IMR-90 (cell line): Measurements from ENCODE around the gene CCDC85B. TPM values are rescaled to one million over a fixed set of nuclear protein-coding genes. Genes with fewer than 3 reads are reported as not detected.

Source experiments
- ATAC-seq: fragments of 200-7000 bp; cut with Tn5 transposase; 2 replicates; pipeline ENCODE4 v1.9.1; 2020; ENCODE audit warnings: low read depth, mild to moderate bottlenecking, moderate library complexity
- BruUV-seq: library from RNA; stranded (reverse); fragments of 400-500 nt; replicated peaks from 2 replicates; lab custom pipeline; 2021; lab: Mats Ljungman, UMichigan
- CTCF ChIA-PET: fragments of 300-600 bp; formaldehyde crosslinking; extraction: SDS; loops from one replicate; lab custom pipeline; 2021; ENCODE audit warnings: antibody characterized with exemption; lab: Yijun Ruan, JAX
- POLR2A ChIA-PET: fragments of 300-600 bp; sonication (Branson Sonifier 250); formaldehyde crosslinking; loops from one replicate; lab custom pipeline; 2022; ENCODE audit warnings: antibody characterized with exemption; ENCODE audit not compliant: unreplicated experiment; lab: Charles Lee
- DNase-seq: peaks from one replicate; pipeline ENCODE4 v3.0.0; 2013
- H2AFZ ChIP-seq: replicated peaks from 2 replicates; pipeline ENCODE3; 2013; ENCODE audit warnings: low read length, mild to moderate bottlenecking; ENCODE audit not compliant: poor library complexity
- H2AK5ac ChIP-seq: 2 replicates; pipeline ENCODE4 v1.6.1; 2013; ENCODE audit warnings: low read depth, low read length, inconsistent platforms
- H2AK9ac ChIP-seq: replicated peaks from 2 replicates; pipeline ENCODE3; 2013; ENCODE audit warnings: mild to moderate bottlenecking, low read depth, low read length, moderate library complexity; ENCODE audit not compliant: poor library complexity
- H2BK120ac ChIP-seq: 2 replicates; pipeline ENCODE4 v1.6.1; 2013; ENCODE audit warnings: low read depth, low read length, inconsistent platforms
- H2BK15ac ChIP-seq: 3 replicates; pipeline ENCODE4 v1.6.1; 2013; ENCODE audit warnings: low read depth, low read length, inconsistent platforms
- H2BK20ac ChIP-seq: 2 replicates; pipeline ENCODE4 v1.6.1; 2013; ENCODE audit warnings: low read depth, mild to moderate bottlenecking, inconsistent platforms, low read length, moderate library complexity
- H2BK5ac ChIP-seq: 2 replicates; pipeline ENCODE4 v1.6.1; 2013; ENCODE audit warnings: mild to moderate bottlenecking, low read depth, low read length, inconsistent platforms; ENCODE audit not compliant: poor library complexity, severe bottlenecking
- H3K14ac ChIP-seq: replicated peaks from 2 replicates; pipeline ENCODE4 v1.6.1; 2013; ENCODE audit warnings: low read depth, low read length, inconsistent platforms
- H3K18ac ChIP-seq: 2 replicates; pipeline ENCODE4 v1.6.1; 2013; ENCODE audit warnings: low read depth, low read length, control low read depth
- H3K23ac ChIP-seq: 2 replicates; pipeline ENCODE4 v1.6.1; 2013; ENCODE audit warnings: low read depth, low read length, inconsistent platforms
- H3K27ac ChIP-seq: 2 replicates; pipeline ENCODE4 v1.5.1; 2013; ENCODE audit warnings: mild to moderate bottlenecking, control low read depth, low read length; ENCODE audit not compliant: insufficient read depth
- H3K27me3 ChIP-seq: 2 replicates; pipeline ENCODE4 v1.6.1; 2013; ENCODE audit warnings: low read length; ENCODE audit not compliant: control insufficient read depth, insufficient read depth
- H3K36me3 ChIP-seq: 2 replicates; pipeline ENCODE4 v1.6.1; 2013; ENCODE audit warnings: low read length, mixed read lengths; ENCODE audit not compliant: control insufficient read depth, insufficient read depth
- H3K4ac ChIP-seq: 2 replicates; pipeline ENCODE4 v1.6.1; 2013; ENCODE audit warnings: low read depth, low read length, inconsistent platforms
- H3K4me1 ChIP-seq: 2 replicates; pipeline ENCODE4 v1.6.1; 2013; ENCODE audit warnings: low read length, mixed read lengths; ENCODE audit not compliant: control insufficient read depth, insufficient read depth
- H3K4me2 ChIP-seq: 2 replicates; pipeline ENCODE4 v1.6.1; 2013; ENCODE audit warnings: low read depth, mild to moderate bottlenecking, control low read depth, low read length, moderate library complexity
- H3K4me3 ChIP-seq: 2 replicates; pipeline ENCODE4 v1.5.1; 2013; ENCODE audit warnings: low read depth, mild to moderate bottlenecking, control low read depth, low read length, moderate library complexity; ENCODE audit not compliant: insufficient read depth
- H3K56ac ChIP-seq: 2 replicates; pipeline ENCODE4 v1.6.1; 2013; ENCODE audit warnings: low read length, inconsistent platforms; ENCODE audit not compliant: insufficient read depth; ENCODE audit errors: extremely low read depth
- H3K79me1 ChIP-seq, 2 experiments: 2 replicates each; pipeline ENCODE4 v1.6.1; 2013; ENCODE audit warnings: low read length in 2 of 2, inconsistent platforms in 1 of 2, low read depth in 1 of 2
- H3K9ac ChIP-seq: 2 replicates; pipeline ENCODE4 v1.6.1; 2013; ENCODE audit warnings: low read depth, low read length, control low read depth
- H3K9me1 ChIP-seq: 2 replicates; pipeline ENCODE4 v1.6.1; 2013; ENCODE audit warnings: low read length, inconsistent platforms; ENCODE audit not compliant: insufficient read depth
- H3K9me3 ChIP-seq: 2 replicates; pipeline ENCODE4 v1.6.1; 2013; ENCODE audit warnings: low read length; ENCODE audit not compliant: control insufficient read depth, insufficient read depth
- H4K20me1 ChIP-seq: 2 replicates; pipeline ENCODE4 v1.6.1; 2013; ENCODE audit warnings: low read length, inconsistent platforms; ENCODE audit not compliant: insufficient read depth
- H4K5ac ChIP-seq: 2 replicates; pipeline ENCODE4 v1.6.1; 2013; ENCODE audit warnings: mild to moderate bottlenecking, low read depth, low read length, control low read depth
- H4K8ac ChIP-seq, 2 experiments: 2 replicates each; pipeline ENCODE4 v1.6.1; 2013; ENCODE audit warnings: low read depth in 2 of 2, low read length in 2 of 2, control low read depth in 1 of 2, inconsistent platforms in 1 of 2
- H4K91ac ChIP-seq: 2 replicates; pipeline ENCODE4 v1.6.1; 2013; ENCODE audit warnings: low read depth, low read length, inconsistent platforms; ENCODE audit not compliant: insufficient read depth
- BHLHE40 ChIP-seq: fragments of 150-350 bp; IDR thresholded peaks from 2 replicates; pipeline ENCODE4 v1.6.1; 2016; ENCODE audit warnings: mild to moderate bottlenecking, low read depth, low read length
- CEBPB ChIP-seq: IDR thresholded peaks from 2 replicates; pipeline ENCODE4 v1.6.1; 2012; ENCODE audit warnings: low read depth, low read length, improper control_type of control experiment
- CHD1 ChIP-seq: IDR thresholded peaks from 2 replicates; pipeline ENCODE4 v1.6.1; 2012; ENCODE audit warnings: low read depth, low read length, improper control_type of control experiment
- ELK1 ChIP-seq: fragments of 150-350 bp; IDR thresholded peaks from 2 replicates; pipeline ENCODE4 v1.6.1; 2016; ENCODE audit warnings: low read depth, mild to moderate bottlenecking, low read length, moderate library complexity, borderline replicate concordance
- FOS ChIP-seq: fragments of 150-350 bp; IDR thresholded peaks from 2 replicates; pipeline ENCODE4 v1.6.1; 2016; ENCODE audit warnings: low read depth, low read length
- MAFK ChIP-seq: IDR thresholded peaks from 2 replicates; pipeline ENCODE4 v1.6.1; 2012; ENCODE audit warnings: low read depth, low read length, improper control_type of control experiment
- MAZ ChIP-seq: IDR thresholded peaks from 2 replicates; pipeline ENCODE4 v1.6.1; 2012; ENCODE audit warnings: low read depth, mild to moderate bottlenecking, low read length, improper control_type of control experiment, moderate library complexity, borderline replicate concordance
- MXI1 ChIP-seq: IDR thresholded peaks from 2 replicates; pipeline ENCODE4 v1.6.1; 2012; ENCODE audit warnings: low read depth, mild to moderate bottlenecking, low read length, moderate library complexity, borderline replicate concordance
- NFE2L2 ChIP-seq: fragments of 150-350 bp; IDR thresholded peaks from 2 replicates; pipeline ENCODE4 v1.6.1; 2016; ENCODE audit warnings: low read depth, mild to moderate bottlenecking, low read length
- POLR2A ChIP-seq: IDR thresholded peaks from 2 replicates; pipeline ENCODE4 v1.6.1; 2012; ENCODE audit warnings: mild to moderate bottlenecking, low read depth, low read length
- RAD21 ChIP-seq: IDR thresholded peaks from 2 replicates; pipeline ENCODE4 v1.6.1; 2012; ENCODE audit warnings: low read length, improper control_type of control experiment
- RCOR1 ChIP-seq: IDR thresholded peaks from 2 replicates; pipeline ENCODE4 v1.6.1; 2012; ENCODE audit warnings: mild to moderate bottlenecking, low read length, improper control_type of control experiment; ENCODE audit not compliant: insufficient replicate concordance
- RFX5 ChIP-seq: IDR thresholded peaks from 2 replicates; pipeline ENCODE4 v1.8.0; 2012; ENCODE audit warnings: low read depth, mild to moderate bottlenecking, low read length, moderate library complexity
- SMC3 ChIP-seq: fragments of 150-350 bp; IDR thresholded peaks from 2 replicates; pipeline ENCODE4 v1.6.1; 2016; ENCODE audit warnings: low read depth, mild to moderate bottlenecking, antibody characterized with exemption, low read length, moderate library complexity
- USF2 ChIP-seq: fragments of 150-350 bp; IDR thresholded peaks from 2 replicates; pipeline ENCODE4 v1.6.1; 2017; ENCODE audit warnings: mild to moderate bottlenecking, antibody characterized with exemption, low read length, low read depth
- WGBS, 2 experiments: methylation state at CpG; one replicate each; pipeline versions ENCODE4 v1.1.5 to v1.1.7; 2013; ENCODE audit warnings: missing lambda C conversion rate in 2 of 2; ENCODE audit not compliant: insufficient read length in 1 of 2; ENCODE audit errors: extremely low coverage in 2 of 2; 5-methylcytosine and 5-hydroxymethylcytosine counted together
- dilution Hi-C: fragments of 300-500 bp; cut with HindIII; formaldehyde crosslinking; loops from one replicate; pipeline ENCODE4 v1.14.3; 2018; ENCODE audit warnings: low sequenced_read_pairs; ENCODE audit not compliant: unreplicated experiment
- in situ Hi-C: fragments of 300-500 bp; cut with MboI; formaldehyde crosslinking; loops from 3 replicates; pipeline ENCODE4 v1.14.3; 2019; ENCODE audit warnings: low sequenced_read_pairs, inconsistent platforms, mixed read lengths
- intact Hi-C: fragments of 100-400 bp; cut with micrococcal nuclease; formaldehyde crosslinking; loops from 2 replicates; pipeline ENCODE4 v1.10.0; 2022
- polyA plus RNA-seq, 3 experiments: library from polyadenylated mRNA; depleted of rRNA; stranded (reverse); fragments of >200 nt; gene quantifications; 2 replicates each; pipeline ENCODE4 v1.2.3, GENCODE V29; 2012; ENCODE audit warnings: low replicate concordance in 1 of 3
- total RNA-seq: library from RNA; depleted of rRNA; stranded (reverse); fragments of >200 nt; gene quantifications from 2 replicates; pipeline ENCODE4 v1.2.3, GENCODE V29; 2012

The CCDC85B gene
- total and polyA plus RNA-seq, 2 of the 4 experiments (the other 2 are of a cell fraction), result 17.6 to 35.4 TPM

- Histone ChIP-seq H2AK5ac (no peak overlapping the region), H2BK15ac (no peak overlapping the region), H2AK9ac (no peak overlapping the region), H3K4me1 (peaks cover 10% of the 10 kb centered on the region), H3K27me3 (no peaks in the 10 kb centered on the region), H3K79me1 (peaks cover 0 to 15% of the 10 kb centered on the region in 2 experiments; a peak in 2 of 4 replicates), H2BK120ac (no peak overlapping the region), H2BK5ac (no peak overlapping the region), H3K23ac (no peak overlapping the region), H3K9ac (no peak overlapping the region), H4K5ac (no peak overlapping the region), H3K4me3 (no peak overlapping the region), H3K9me3 (no peaks in the 10 kb centered on the region), H3K56ac (no peak overlapping the region), H3K27ac (no peak overlapping the region), H4K91ac (no peak overlapping the region), H2AFZ (no peak overlapping the region), H3K18ac (no peak overlapping the region), H4K8ac (no peak overlapping the region), H3K4me2 (no peak overlapping the region), H3K9me1 (peaks cover 12% of the 10 kb centered on the region), H2BK20ac (no peak overlapping the region), H3K14ac (no peak overlapping the region), H4K20me1 (0 out of 2 replicates have a peak, but pooled peaks cover 3% of the 10 kb centered on the region), H3K4ac (no peak overlapping the region), H3K36me3 (no peaks in the 10 kb centered on the region)
- WGBS, 2 experiments, result 67% methylated on average over 1 of the region's 4 CpGs; no CpG with 5 or more reads in 1 of the 2 experiments
- dilution Hi-C loops (no loop called here), in situ Hi-C loops (no loop called here), intact Hi-C loops (no loop called here)
- DNase-seq (no peak), ATAC-seq (no peak)
- TF ChIP-seq SMC3 (no peak), RCOR1 (no peak), NFE2L2 (no peak), POLR2A (no peak), MAFK (no peak), MAZ (no peak), CHD1 (no peak), RFX5 (no peak), FOS (no peak), CEBPB (no peak), USF2 (no peak), BHLHE40 (no peak), MXI1 (no peak), ELK1 (no peak), RAD21 (no peak)
- POLR2A ChIA-PET, result interaction anchor here (0.6 kb wide), 1 partner anchor 64 kb away, joined by 3 read pairs; the partner anchor contains the start of genes BANF1 and EIF1AD
- BruUV-seq, result no TSS peak
- CTCF ChIA-PET, result interaction anchor here (1.0 kb wide), 1 partner anchor 53 kb away, joined by 4 read pairs; no protein-coding TSS in a partner anchor
Observed at GRCh38 chr11:65937766-65938165, 47.3 kb downstream of the CCDC85B start.
